Activated CD4-positive, CD25-positive, alpha-beta regulatory T cell treated with anti-CD3 and anti-CD28 coated beads, Interleukin-2, amount 50 U/mL, for 24 hours (primary cell): ENCODE data around the gene CYP2U1.

ENCODE experiments used
- ATAC-seq, 2 donors: fragments of 150-1000 bp; cut with Tn5 transposase; one replicate each; pipeline ENCODE4 v1.10.0; 2021; ENCODE audit warnings: mild to moderate bottlenecking in 1 of 2, moderate library complexity in 1 of 2

Gene CYP2U1

DNA sequence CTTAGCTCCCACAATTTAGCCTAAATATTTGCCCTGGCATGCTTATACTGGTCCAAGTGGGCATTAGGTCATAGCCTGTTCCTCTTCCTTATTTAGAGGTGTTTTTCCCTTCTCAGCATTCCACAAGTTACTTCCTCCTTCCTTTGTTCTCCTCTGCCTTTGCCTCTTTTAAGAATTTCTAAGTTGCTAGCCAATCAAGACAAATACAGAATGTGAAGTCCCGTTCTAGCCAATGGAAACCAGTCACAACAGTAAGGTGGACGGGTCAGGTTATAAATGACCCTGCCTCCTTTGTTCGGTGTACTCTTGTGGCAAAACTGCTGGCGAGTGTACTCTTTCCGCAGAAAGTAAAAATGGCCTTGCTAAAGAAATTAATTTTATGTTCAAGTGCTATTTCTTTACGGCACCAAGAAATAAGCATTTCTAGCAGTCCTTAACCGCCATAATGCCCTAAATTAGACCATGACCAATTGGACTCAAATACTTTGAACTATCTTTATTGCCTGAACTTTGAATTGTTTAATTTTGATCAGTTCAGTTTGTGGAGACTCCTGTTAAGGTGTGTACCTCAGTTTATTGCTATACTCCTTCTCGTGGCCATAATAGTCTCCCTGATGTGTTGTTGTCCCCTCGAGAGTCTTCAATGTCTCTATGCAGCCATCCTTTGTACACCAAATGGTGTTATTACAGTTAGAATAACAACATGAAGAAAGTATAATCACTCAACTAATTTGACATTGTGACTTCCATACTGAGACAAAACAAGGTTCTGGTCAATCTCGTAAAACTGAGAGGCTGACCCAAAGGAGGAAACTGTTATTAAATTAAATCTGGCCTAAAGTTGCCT lies 56.8 kb downstream of the CYP2U1 start:
- no peak for ATAC-seq

- no peak for ATAC-seq
Measured at GRCh38 chr4:107988763-107989035, 57.4 kb downstream of the CYP2U1 start.

GRCh38 chr4:107989162-107989536 lies 57.8 kb downstream of the CYP2U1 start:
- ATAC-seq = no peak

DNA sequence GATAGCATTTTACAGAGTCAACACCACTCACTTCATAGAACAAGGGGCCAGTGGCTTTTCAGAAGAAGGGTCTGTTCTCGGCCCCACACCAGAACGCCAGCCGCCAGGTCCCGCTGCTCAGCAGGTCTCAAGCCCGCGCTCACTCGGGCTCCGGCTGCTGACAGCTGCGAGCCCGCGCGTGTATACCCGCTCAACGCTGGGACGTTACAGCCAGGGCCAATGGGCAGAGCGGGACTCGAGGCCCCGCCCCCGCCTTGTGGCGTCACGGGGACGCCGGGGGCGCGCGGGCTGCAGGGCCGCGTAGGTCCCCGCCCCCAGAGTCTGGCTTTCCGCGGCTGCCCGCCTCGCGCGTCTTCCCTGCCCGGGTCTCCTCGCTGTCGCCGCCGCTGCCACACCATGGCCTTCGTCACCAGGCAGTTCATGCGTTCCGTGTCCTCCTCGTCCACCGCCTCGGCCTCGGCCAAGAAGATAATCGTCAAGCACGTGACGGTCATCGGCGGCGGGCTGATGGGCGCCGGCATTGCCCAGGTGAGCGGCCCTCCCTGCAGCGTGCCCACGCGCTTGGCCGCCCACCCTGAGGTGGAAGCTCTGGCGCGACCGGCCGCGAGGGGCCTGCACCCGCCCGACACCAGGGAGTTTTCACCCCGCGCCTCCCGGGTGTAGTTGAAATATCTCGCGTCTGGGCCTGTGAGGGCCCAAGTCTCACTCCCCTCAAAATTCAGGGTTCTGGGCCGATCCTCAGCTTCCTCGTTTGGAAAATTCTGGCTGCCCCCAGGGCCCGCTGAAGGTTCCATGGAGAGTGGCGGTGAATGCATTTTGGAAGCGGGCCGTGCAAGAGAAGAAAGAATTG lies 58.4 kb downstream of the CYP2U1 start, which contains the start of gene HADH:
HADH (plus strand) TSS at position 353 of the 850 bp plus-strand sequence; CDS start at position 397, 44 bp downstream.
- peak; percentile 99 for ATAC-seq

DNA sequence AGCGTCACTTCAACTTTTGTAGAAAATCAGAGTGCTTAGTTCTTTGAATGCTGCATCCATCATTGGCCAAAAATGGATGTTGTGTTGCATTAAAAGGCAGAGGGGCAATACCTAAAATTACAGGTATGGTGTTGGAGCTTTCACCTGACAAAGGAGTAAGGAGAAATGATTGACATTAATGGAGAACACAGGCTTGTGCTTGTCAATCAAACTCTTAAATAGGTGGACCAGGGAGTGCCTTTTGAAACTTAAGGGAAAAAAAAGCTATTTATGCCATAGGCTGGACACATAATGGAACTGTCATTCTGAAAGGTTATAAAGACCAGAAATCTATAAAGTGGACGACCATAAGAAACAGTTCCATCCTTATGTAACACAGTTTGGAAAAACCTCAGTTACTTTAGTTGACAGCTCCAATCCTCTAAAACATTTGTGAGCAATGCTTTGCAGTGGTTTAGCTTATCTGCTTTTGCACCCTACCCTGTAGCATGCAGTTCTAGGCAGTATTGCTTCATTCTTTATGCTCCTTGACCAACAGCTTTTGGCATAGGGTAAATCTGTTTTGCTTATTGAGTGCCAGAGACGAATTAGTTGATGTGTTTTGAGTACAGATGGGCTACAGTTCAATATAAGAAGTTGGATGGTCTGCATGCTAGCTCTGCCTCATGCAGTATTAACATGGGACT lies 60.7 kb downstream of the CYP2U1 start:
- no peak for ATAC-seq

GRCh38 chr4:107993969-107994368 lies 62.6 kb downstream of the CYP2U1 start:
- ATAC-seq = no peak

GRCh38 chr4:107994894-107995293 lies 63.5 kb downstream of the CYP2U1 start:
- no peak for ATAC-seq

DNA sequence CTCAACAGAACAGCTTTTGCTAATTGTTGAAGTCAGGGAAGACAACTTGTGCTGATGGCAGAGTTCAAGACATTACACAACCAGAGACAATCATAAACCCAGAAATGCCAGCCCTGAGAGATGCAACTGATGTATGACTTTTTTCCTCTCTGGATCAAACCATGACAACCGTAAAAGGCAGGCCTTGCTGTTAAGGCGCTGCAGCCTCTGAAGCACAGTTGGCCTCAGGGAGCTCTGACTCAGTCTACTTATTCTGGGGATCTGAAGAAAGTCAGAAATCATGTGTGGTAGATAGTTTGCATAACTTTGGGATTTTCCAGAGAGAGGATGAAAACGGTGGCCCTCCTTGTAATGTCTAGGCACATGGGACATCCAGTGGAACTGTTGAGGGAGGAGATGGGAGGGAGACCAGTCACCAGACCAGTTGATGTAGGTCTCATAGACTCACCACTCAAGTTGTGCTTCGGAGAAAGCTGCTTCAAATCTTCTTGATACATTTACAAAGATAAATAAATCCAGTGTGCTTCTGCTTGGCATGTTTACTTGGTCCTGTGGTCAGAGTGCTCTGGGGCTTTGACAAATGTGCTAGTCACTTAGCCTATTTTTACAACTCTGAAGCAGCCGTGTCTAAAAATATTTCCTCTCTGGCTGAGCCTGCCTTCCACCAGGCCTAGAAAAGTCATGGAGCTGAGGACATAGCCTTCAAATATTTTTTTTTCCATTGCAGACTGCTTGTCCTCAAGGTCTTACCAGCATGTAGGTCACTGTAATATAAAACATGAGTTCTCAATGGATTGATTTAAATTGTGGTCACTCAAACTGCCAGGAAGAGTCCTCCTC lies 65.8 kb downstream of the CYP2U1 start:
- no peak for ATAC-seq

GRCh38 chr4:107997794-107998193 lies 66.4 kb downstream of the CYP2U1 start:
- ATAC-seq = no peak

- no peak for ATAC-seq
Measured at GRCh38 chr4:107999932-108000539, 68.7 kb downstream of the CYP2U1 start.

- ATAC-seq = no peak
Measured at GRCh38 chr4:108001540-108002135, 70.3 kb downstream of the CYP2U1 start.
